Measurements from ENCODE around the gene FAM217A. TPM values are rescaled to one million over a fixed set of nuclear protein-coding genes. Genes with fewer than 3 reads are reported as not detected.

The FAM217A gene
- total and polyA plus RNA-seq, 12 donors: 0.17 TPM; not detected in 11

GRCh38 chr6:4057036-4057435 is 21.9 kb downstream of the FAM217A start:
- intact Hi-C loops (cut with DNase I): loop anchor here (10.0 kb wide), 1 partner anchor 98 kb away; no protein-coding TSS in a partner anchor
- TF ChIP-seq CTCF (IDR thresholded peaks at IDR 0.05): no peak
- TF ChIP-seq POLR2A (IDR thresholded peaks at IDR 0.05): no peak
- H3K27ac ChIP-seq: no peak overlapping the region
- H3K9me3 ChIP-seq (replicated peaks in 1 of 3): no peaks in the 10 kb centered on the region
- peaks cover 0 to 12% of the 10 kb centered on the region in 2 donors for H3K4me1 ChIP-seq (replicated peaks in 1 of 2)
- no peak overlapping the region for H3K4me3 ChIP-seq
- no peaks in the 10 kb centered on the region for H3K27me3 ChIP-seq
- WGBS, 4 donors: 91 to 99% (median 95%) methylated on average over 2 of the region's 2 CpGs
- peaks cover 0 to 86% of the 10 kb centered on the region in 2 donors for H3K36me3 ChIP-seq (replicated peaks in 1 of 2)
- DNase-seq: no peak

GRCh38 chr6:4055420-4056041 is 23.4 kb downstream of the FAM217A start:
- peak in 6 of 7 donors; percentile 41 to 78 (median 66) for DNase-seq
- no peaks in the 10 kb centered on the region for H3K9me3 ChIP-seq (replicated peaks in 1 of 3)
- TF ChIP-seq POLR2A (IDR thresholded peaks at IDR 0.05): no peak
- TF ChIP-seq CTCF (IDR thresholded peaks at IDR 0.05): peak in 4 of 6 experiments; percentile 32 to 47 (median 38)
- no peak overlapping the region for H3K4me3 ChIP-seq
- H3K36me3 ChIP-seq (replicated peaks in 1 of 2): peaks cover 0 to 86% of the 10 kb centered on the region in 2 donors
- 24 to 44% (median 32%) methylated on average over 2 of the region's 2 CpGs for WGBS, 4 donors
- intact Hi-C loops (cut with DNase I): loop anchor here (10.0 kb wide), 1 partner anchor 99 kb away; no protein-coding TSS in a partner anchor
- no peaks in the 10 kb centered on the region for H3K27me3 ChIP-seq
- H3K4me1 ChIP-seq (replicated peaks in 1 of 2): peaks cover 0 to 12% of the 10 kb centered on the region in 2 donors
- H3K27ac ChIP-seq: peak overlapping the region in 2 of 5 donors; percentile 33 to 52

DNA sequence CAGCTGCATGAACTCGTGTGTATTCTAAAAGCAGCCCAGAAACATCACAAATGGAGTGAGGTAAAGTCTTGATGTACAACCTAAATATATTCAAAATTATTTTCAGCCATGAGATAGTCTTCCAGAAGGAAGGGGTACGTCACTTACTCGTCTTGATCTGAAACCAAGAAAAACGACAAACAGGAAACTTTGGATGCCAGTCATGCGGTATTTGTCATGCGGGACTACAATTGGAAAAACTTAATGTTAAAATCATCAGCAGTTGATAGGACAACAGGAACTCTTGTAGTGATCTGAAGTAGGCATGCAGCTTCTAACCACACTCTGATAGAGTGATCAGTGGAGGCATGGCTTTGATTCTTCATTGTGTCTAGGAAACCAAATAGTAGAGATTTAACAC is 29.7 kb downstream of the FAM217A start:
- no peak for DNase-seq
- Histone ChIP-seq H3K4me3 (no peak overlapping the region), H3K4me1 (replicated peaks in 1 of 2) (no peaks in the 10 kb centered on the region), H3K27me3 (no peaks in the 10 kb centered on the region), H3K9me3 (replicated peaks in 1 of 3) (no peaks in the 10 kb centered on the region), H3K36me3 (replicated peaks in 1 of 2) (peaks cover 0 to 88% of the 10 kb centered on the region in 2 donors), H3K27ac (no peak overlapping the region)
- TF ChIP-seq POLR2A (IDR thresholded peaks at IDR 0.05) (no peak), CTCF (IDR thresholded peaks at IDR 0.05) (no peak)
- 85 to 93% (median 91%) methylated on average over 6 of the region's 6 CpGs for WGBS, 4 donors
- intact Hi-C loops (cut with DNase I): loop anchor here in 1 of 2 donors (5.0 kb wide), 1 partner anchor 78 kb away; no protein-coding TSS in a partner anchor

- peaks cover 0 to 87% of the 10 kb centered on the region in 2 donors for H3K36me3 ChIP-seq (replicated peaks in 1 of 2)
- intact Hi-C loops (cut with DNase I): no loop called here
- TF ChIP-seq CTCF (IDR thresholded peaks at IDR 0.05): no peak
Measured at GRCh38 chr6:4041480-4041879, 37.5 kb downstream of the FAM217A start.

More at GRCh38 chr6:4041480-4041879, 37.5 kb downstream of the FAM217A start:
- no peak overlapping the region for H3K27ac ChIP-seq
- no peak overlapping the region for H3K4me3 ChIP-seq
- no peaks in the 10 kb centered on the region for H3K27me3 ChIP-seq
- DNase-seq: no peak
- peaks cover 0 to 1% of the 10 kb centered on the region in 2 donors for H3K4me1 ChIP-seq (replicated peaks in 1 of 2)
- no peaks in the 10 kb centered on the region for H3K9me3 ChIP-seq (replicated peaks in 1 of 3)

Measured in adrenal gland (tissue), 12 donors.